Measurements from ENCODE around the gene FLT3LG.
"Not testable (repeated sequence)": the region's sequence is repeated elsewhere in the genome, so short reads cannot be mapped to it uniquely, and the experiment has no call there.

FLT3LG gene

GRCh38 chr19:49472936-49473335 is 1.1 kb upstream of the FLT3LG start:
- TF ChIP-seq CTCF (IDR thresholded peaks at IDR 0.05; ENCODE audit: low read length, missing control alignments), result no peak
- DNase-seq (ENCODE audit: low read depth), result no peak
- H3K4me3 ChIP-seq (replicated peaks; ENCODE audit: low read depth, low read length), result no peak overlapping the region

GRCh38 chr19:49473501-49473867 is 531 bp upstream of the FLT3LG start:
- peak overlapping the region; percentile 71 for H3K4me3 ChIP-seq (replicated peaks; ENCODE audit: low read depth, low read length)
- DNase-seq (ENCODE audit: low read depth), result not testable (repeated sequence)

GRCh38 chr19:49474542-49474924 is 518 bp downstream of the FLT3LG start:
- H3K4me3 ChIP-seq (replicated peaks; ENCODE audit: low read depth, low read length), result peak overlapping the region; percentile 71
- no peak for TF ChIP-seq CTCF (IDR thresholded peaks at IDR 0.05; ENCODE audit: low read length, missing control alignments)
- DNase-seq (ENCODE audit: low read depth), result no peak

GRCh38 chr19:49475191-49475917 is 1.3 kb downstream of the FLT3LG start:
- DNase-seq (ENCODE audit: low read depth), result no peak
- H3K4me3 ChIP-seq (replicated peaks; ENCODE audit: low read depth, low read length), result no peak overlapping the region
- no peak for TF ChIP-seq CTCF (IDR thresholded peaks at IDR 0.05; ENCODE audit: low read length, missing control alignments)

GRCh38 chr19:49475995-49476880 is 2.2 kb downstream of the FLT3LG start:
- peak; percentile 48 for DNase-seq (ENCODE audit: low read depth)
- H3K4me3 ChIP-seq (replicated peaks; ENCODE audit: low read depth, low read length), result no peak overlapping the region
- TF ChIP-seq CTCF (IDR thresholded peaks at IDR 0.05; ENCODE audit: low read length, missing control alignments), result peak; percentile 57

- DNase-seq (ENCODE audit: low read depth), result no peak
- TF ChIP-seq CTCF (IDR thresholded peaks at IDR 0.05; ENCODE audit: low read length, missing control alignments), result no peak
- H3K4me3 ChIP-seq (replicated peaks; ENCODE audit: low read depth, low read length), result no peak overlapping the region
Observed at GRCh38 chr19:49479975-49480628, 6.1 kb downstream of the FLT3LG start.

- no peak for DNase-seq (ENCODE audit: low read depth)
- TF ChIP-seq CTCF (IDR thresholded peaks at IDR 0.05; ENCODE audit: low read length, missing control alignments), result no peak
- no peak overlapping the region for H3K4me3 ChIP-seq (replicated peaks; ENCODE audit: low read depth, low read length)
Observed at GRCh38 chr19:49481020-49481683, 7.1 kb downstream of the FLT3LG start.

Data from fibroblast of pulmonary artery (primary cell).